ENCODE results near the gene ELK3.

Gene ELK3

GRCh38 chr12:96223411-96224218, 29.4 kb downstream of the ELK3 start:
- no peaks in the 10 kb centered on the region for H3K36me3 ChIP-seq
- no peak for DNase-seq
- H3K27me3 ChIP-seq (ENCODE audit: insufficient read depth, low read depth, severe bottlenecking): no peaks in the 10 kb centered on the region
- H3K9me3 ChIP-seq (ENCODE audit: severe bottlenecking): no peaks in the 10 kb centered on the region
- TF ChIP-seq CTCF (IDR thresholded peaks at IDR 0.05; ENCODE audit: low read depth, low read length): no peak
- no peak overlapping the region for H3K4me3 ChIP-seq (ENCODE audit: low read depth, low read length)
- no peak overlapping the region for H3K27ac ChIP-seq

DNA sequence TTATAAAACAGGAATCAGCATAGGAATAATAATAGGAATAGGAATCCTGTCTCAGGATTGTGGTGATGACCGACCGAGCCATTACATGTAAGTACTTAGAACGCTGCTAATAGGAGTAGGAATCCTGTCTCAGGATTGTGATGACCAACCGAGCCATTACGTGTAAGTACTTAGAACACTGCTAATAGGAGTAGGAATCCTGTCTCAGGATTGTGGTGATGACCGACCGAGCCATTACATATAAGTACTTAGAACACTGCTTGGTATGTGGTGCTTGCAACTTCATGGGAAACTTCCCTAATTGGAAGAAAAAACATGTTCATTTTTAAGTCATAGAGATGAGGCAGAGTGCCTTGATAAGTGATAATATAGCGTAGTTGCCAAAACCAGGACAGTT, 30.0 kb downstream of the ELK3 start:
- TF ChIP-seq CTCF (IDR thresholded peaks at IDR 0.05; ENCODE audit: low read depth, low read length): no peak
- DNase-seq: no peak
- Histone ChIP-seq H3K4me3 (ENCODE audit: low read depth, low read length) (no peak overlapping the region), H3K9me3 (ENCODE audit: severe bottlenecking) (no peaks in the 10 kb centered on the region), H3K27me3 (ENCODE audit: insufficient read depth, low read depth, severe bottlenecking) (no peaks in the 10 kb centered on the region), H3K36me3 (no peaks in the 10 kb centered on the region), H3K27ac (no peak overlapping the region)

- Histone ChIP-seq H3K27ac (no peak overlapping the region), H3K9me3 (ENCODE audit: severe bottlenecking) (no peaks in the 10 kb centered on the region), H3K36me3 (no peaks in the 10 kb centered on the region), H3K4me3 (ENCODE audit: low read depth, low read length) (no peak overlapping the region), H3K27me3 (ENCODE audit: insufficient read depth, low read depth, severe bottlenecking) (no peaks in the 10 kb centered on the region)
- no peak for TF ChIP-seq CTCF (IDR thresholded peaks at IDR 0.05; ENCODE audit: low read depth, low read length)
- no peak for DNase-seq
Observed at GRCh38 chr12:96225044-96225855, 31.1 kb downstream of the ELK3 start.

- Histone ChIP-seq H3K4me3 (ENCODE audit: low read depth, low read length) (no peak overlapping the region), H3K36me3 (no peaks in the 10 kb centered on the region), H3K27me3 (ENCODE audit: insufficient read depth, low read depth, severe bottlenecking) (no peaks in the 10 kb centered on the region), H3K27ac (no peak overlapping the region), H3K9me3 (ENCODE audit: severe bottlenecking) (no peaks in the 10 kb centered on the region)
- no peak for TF ChIP-seq CTCF (IDR thresholded peaks at IDR 0.05; ENCODE audit: low read depth, low read length)
- DNase-seq: no peak
Observed at GRCh38 chr12:96225994-96226399, 31.8 kb downstream of the ELK3 start.

- no peak for DNase-seq
- Histone ChIP-seq H3K9me3 (ENCODE audit: severe bottlenecking) (no peaks in the 10 kb centered on the region), H3K4me3 (ENCODE audit: low read depth, low read length) (no peak overlapping the region), H3K36me3 (no peaks in the 10 kb centered on the region), H3K27me3 (ENCODE audit: insufficient read depth, low read depth, severe bottlenecking) (no peaks in the 10 kb centered on the region), H3K27ac (no peak overlapping the region)
- no peak for TF ChIP-seq CTCF (IDR thresholded peaks at IDR 0.05; ENCODE audit: low read depth, low read length)
Observed at GRCh38 chr12:96226401-96226800, 32.2 kb downstream of the ELK3 start.
